A549 (cell line): Measurements from ENCODE around the gene CFAP99. TPM values are rescaled to one million over a fixed set of nuclear protein-coding genes. Genes with fewer than 3 reads are reported as not detected.

ENCODE experiments used
- ATAC-seq, 2 experiments: fragments of 200-7000 bp in 1 of 2; fragments of >200 bp in 1 of 2; cut with Nextera tagmentation in 1 of 2; cut with Tn5 transposase in 1 of 2; 3 replicates each; pipeline versions ENCODE4 v1.8.0 to v1.9.1; 2018 to 2020; ENCODE audit warnings: mild to moderate bottlenecking in 1 of 2, moderate library complexity in 1 of 2
- CTCF ChIA-PET: fragments of 300-600 bp; sonication (Branson Sonifier 250); formaldehyde crosslinking; extraction: SDS; loops from one replicate; lab custom pipeline; 2021; ENCODE audit warnings: antibody characterized with exemption, inconsistent platforms; lab: Yijun Ruan, JAX
- POLR2A ChIA-PET: fragments of 350-600 bp; formaldehyde crosslinking; extraction: SDS; loops from one replicate; lab custom pipeline; 2021; ENCODE audit warnings: antibody characterized with exemption, inconsistent platforms; lab: Yijun Ruan, JAX
- DNase-seq, 2 experiments: peaks; one replicate each; pipeline versions ENCODE4 v3.0.0 to v3.0.0-alpha.2; 2011 to 2016; ENCODE audit warnings: low read depth in 1 of 2, low spot score in 1 of 2
- FAIRE-seq: peaks from 2 replicates; lab custom pipeline; 2011; peaks lifted over from hg19 to GRCh38; lab: Jason Lieb, UNC
- H3K27ac ChIP-seq, 2 experiments: fragments of >200 bp; sonication (Bioruptor Twin); formaldehyde crosslinking; 3 replicates each; pipeline ENCODE4 v1.5.1; 2016 to 2017
- H3K4me1 ChIP-seq: fragments of >200 bp; sonication (Bioruptor Twin); formaldehyde crosslinking; 3 replicates; pipeline ENCODE4 v1.6.1; 2016
- H3K4me2 ChIP-seq: fragments of >200 bp; sonication (Bioruptor Twin); formaldehyde crosslinking; 3 replicates; pipeline ENCODE4 v1.6.1; 2016
- H3K4me3 ChIP-seq: fragments of >200 bp; sonication (Bioruptor Twin); formaldehyde crosslinking; 3 replicates; pipeline ENCODE4 v1.5.1; 2016
- H3K9me3 ChIP-seq: fragments of >200 bp; sonication (Bioruptor Twin); formaldehyde crosslinking; 3 replicates; pipeline ENCODE4 v1.6.1; 2016
- CBX2 ChIP-seq: fragments of 200-600 bp; sonication (generic); IDR thresholded peaks from 2 replicates; pipeline ENCODE4 v1.6.1; 2016; ENCODE audit warnings: low read depth, mild to moderate bottlenecking, borderline replicate concordance
- CEBPB ChIP-seq, 2 experiments: fragments of >200 bp in 1 of 2; sonication (Bioruptor Twin) in 1 of 2; formaldehyde crosslinking in 1 of 2; IDR thresholded peaks; 2 replicates each; pipeline ENCODE4 v1.6.1; 2012 to 2016
- CHD2 ChIP-seq: fragments of 150-350 bp; IDR thresholded peaks from 2 replicates; pipeline ENCODE4 v1.6.1; 2014; ENCODE audit warnings: low read length; ENCODE audit not compliant: partially characterized antibody
- CHD4 ChIP-seq: fragments of 200-600 bp; sonication (generic); IDR thresholded peaks from 2 replicates; pipeline ENCODE4 v1.6.1; 2016; ENCODE audit warnings: antibody characterized with exemption, mild to moderate bottlenecking, borderline replicate concordance
- EHF ChIP-seq: fragments of 250-450 bp; sonication (Bioruptor Pico); IDR thresholded peaks from 2 replicates; pipeline ENCODE4 v1.5.0; 2020; ENCODE audit warnings: mild to moderate bottlenecking
- FOSL2 ChIP-seq, 2 experiments: fragments of 450-650 bp in 1 of 2; fragments of >200 bp in 1 of 2; sonication (Bioruptor Twin) in 1 of 2; formaldehyde crosslinking; IDR thresholded peaks; 2 replicates each; pipeline versions ENCODE4 v1.5.0 to v1.6.1; 2016 to 2020; ENCODE audit warnings: mild to moderate bottlenecking in 1 of 2, moderate library complexity in 1 of 2
- HDAC2 ChIP-seq: fragments of 200-600 bp; sonication (generic); IDR thresholded peaks from 2 replicates; pipeline ENCODE4 v1.6.1; 2016
- HEYL ChIP-seq: fragments of 250-450 bp; sonication (Bioruptor Pico); IDR thresholded peaks from 2 replicates; pipeline ENCODE4 v1.8.0; 2021; ENCODE audit warnings: mild to moderate bottlenecking, moderate library complexity
- HOXA7 ChIP-seq: fragments of 250-450 bp; sonication (Bioruptor Pico); IDR thresholded peaks from 2 replicates; pipeline ENCODE4 v1.5.0; 2020; ENCODE audit warnings: mild to moderate bottlenecking, moderate library complexity
- HOXB5 ChIP-seq: fragments of 250-450 bp; sonication (Bioruptor Pico); IDR thresholded peaks from 2 replicates; pipeline ENCODE4 v1.5.0; 2020; ENCODE audit warnings: mild to moderate bottlenecking, moderate library complexity
- JUN ChIP-seq, 2 experiments: fragments of >200 bp; sonication (Bioruptor Twin); formaldehyde crosslinking; IDR thresholded peaks; 2 replicates in 1 of 2; 3 replicates in 1 of 2; pipeline ENCODE4 v1.6.1; 2016 to 2017
- MAZ ChIP-seq: fragments of 150-350 bp; IDR thresholded peaks from 2 replicates; pipeline ENCODE4 v1.6.1; 2014; ENCODE audit warnings: antibody characterized with exemption, low read depth, low read length, borderline replicate concordance
- POLR2A ChIP-seq: IDR thresholded peaks from 2 replicates; pipeline ENCODE4 v1.6.1; 2012; ENCODE audit warnings: mild to moderate bottlenecking, low read length
- RCOR1 ChIP-seq: fragments of 150-350 bp; IDR thresholded peaks from 2 replicates; pipeline ENCODE4 v1.6.1; 2014; ENCODE audit warnings: antibody characterized with exemption, low read length, low read depth
- RNF2 ChIP-seq: fragments of 200-600 bp; sonication (generic); IDR thresholded peaks from 2 replicates; pipeline ENCODE4 v1.6.1; 2016; ENCODE audit warnings: low read depth, mild to moderate bottlenecking, antibody characterized with exemption, moderate library complexity, borderline replicate concordance
- TP53 ChIP-seq: fragments of 250-450 bp; sonication (Bioruptor Pico); IDR thresholded peaks from 2 replicates; pipeline ENCODE4 v1.5.0; 2021; ENCODE audit warnings: mild to moderate bottlenecking, moderate library complexity
- ZC3H11A ChIP-seq: fragments of 450-650 bp; IDR thresholded peaks from 2 replicates; pipeline ENCODE4 v1.6.1; 2014; ENCODE audit warnings: antibody characterized with exemption, mild to moderate bottlenecking
- ZFP36 ChIP-seq: fragments of 450-650 bp; IDR thresholded peaks from 2 replicates; pipeline ENCODE4 v1.6.1; 2014; ENCODE audit warnings: borderline replicate concordance; ENCODE audit not compliant: partially characterized antibody
- WGBS: methylation state at CpG from one replicate; pipeline ENCODE4 v1.1.6; 2017; ENCODE audit errors: missing lambda C conversion rate; 5-methylcytosine and 5-hydroxymethylcytosine counted together
- polyA plus RNA-seq, 4 experiments: library from polyadenylated mRNA; depleted of rRNA in 3 of 4; stranded (reverse); fragments of >200 nt; fragmentation: RNase III in 1 of 4; extraction: RNeasy Plus Mini Kit Qiagen cat#74134 plus additional on column Dnase treatment in 1 of 4; gene quantifications; 2 replicates in 3 of 4; 3 replicates in 1 of 4; pipeline ENCODE4 v1.2.3, GENCODE V29; 2011 to 2017
- TF ChIP-seq, protein P1 (sequence below): fragments of 150-350 bp; IDR thresholded peaks from 2 replicates; pipeline ENCODE4 v1.6.1; 2014; ENCODE audit warnings: low read depth, mild to moderate bottlenecking, low read length
- TF ChIP-seq, protein P2 (sequence below): fragments of >200 bp; sonication (Bioruptor Twin); formaldehyde crosslinking; IDR thresholded peaks from 3 replicates; pipeline ENCODE4 v1.5.1; 2016
- TF ChIP-seq, protein P3 (sequence below): fragments of 450-650 bp; IDR thresholded peaks from 2 replicates; pipeline ENCODE4 v1.6.1; 2014; ENCODE audit warnings: antibody characterized with exemption
- TF ChIP-seq, protein P4 (sequence below): fragments of >200 bp; sonication (Bioruptor Twin); formaldehyde crosslinking; IDR thresholded peaks from 2 replicates; pipeline ENCODE4 v1.6.1; 2016

CFAP99 gene
- polyA plus RNA-seq, 2 of the 4 experiments (the other 2 are of a cell fraction), result 0.09 TPM; not detected in 1

DNA sequence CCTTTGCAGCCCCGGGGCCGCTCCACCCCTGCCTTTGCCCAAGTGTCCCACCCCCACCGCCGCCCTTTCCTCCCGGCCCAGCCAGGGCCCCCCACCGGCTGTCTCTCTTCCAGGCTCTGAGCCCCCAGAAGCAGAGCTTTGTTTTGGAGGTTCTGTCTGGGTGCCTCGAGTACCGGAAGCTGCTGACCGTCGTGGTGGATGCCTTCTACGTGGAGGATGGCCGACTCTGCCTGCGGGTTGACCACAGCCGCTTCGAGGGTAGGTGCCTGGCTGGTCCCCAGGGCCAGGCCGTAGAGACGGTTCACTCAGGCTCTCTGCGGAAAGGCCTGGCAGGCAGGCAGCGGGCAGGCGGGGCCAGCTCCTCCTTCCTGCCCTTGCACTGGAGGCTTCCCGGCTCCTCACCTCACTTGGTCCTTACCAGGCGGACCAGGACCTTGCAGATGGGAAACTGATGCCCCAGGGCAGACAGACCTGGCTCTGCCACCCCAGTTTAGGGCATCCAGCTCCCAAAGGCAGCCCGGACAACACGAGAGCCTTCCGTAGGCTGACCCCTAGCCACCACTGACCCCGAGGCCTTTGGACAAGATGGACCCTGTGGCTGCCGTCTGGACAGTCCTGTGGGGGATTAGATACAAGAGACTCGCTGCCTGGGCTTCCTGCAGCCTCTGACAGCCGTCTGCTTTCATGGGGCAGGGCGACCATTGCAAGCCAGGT, 18.2 kb downstream of the CFAP99 start:
- FAIRE-seq, result no peak
- H3K4me3 ChIP-seq, result no peak overlapping the region
- no peak for TF ChIP-seq HDAC2
- no peak for TF ChIP-seq CHD2
- TF ChIP-seq, protein P1, sequence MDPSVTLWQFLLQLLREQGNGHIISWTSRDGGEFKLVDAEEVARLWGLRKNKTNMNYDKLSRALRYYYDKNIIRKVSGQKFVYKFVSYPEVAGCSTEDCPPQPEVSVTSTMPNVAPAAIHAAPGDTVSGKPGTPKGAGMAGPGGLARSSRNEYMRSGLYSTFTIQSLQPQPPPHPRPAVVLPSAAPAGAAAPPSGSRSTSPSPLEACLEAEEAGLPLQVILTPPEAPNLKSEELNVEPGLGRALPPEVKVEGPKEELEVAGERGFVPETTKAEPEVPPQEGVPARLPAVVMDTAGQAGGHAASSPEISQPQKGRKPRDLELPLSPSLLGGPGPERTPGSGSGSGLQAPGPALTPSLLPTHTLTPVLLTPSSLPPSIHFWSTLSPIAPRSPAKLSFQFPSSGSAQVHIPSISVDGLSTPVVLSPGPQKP, result no peak
- TF ChIP-seq RNF2, result no peak
- TF ChIP-seq ZC3H11A, result no peak
- TF ChIP-seq FOSL2 (IDR thresholded peaks at IDR 0.05), result no peak
- no peak for TF ChIP-seq FOSL2 (CRISPR knock-in tag; IDR thresholded peaks at IDR 0.05)
- no peak for TF ChIP-seq MAZ
- no peak for TF ChIP-seq HOXB5 (CRISPR knock-in tag)
- no peak for TF ChIP-seq TP53 (CRISPR knock-in tag)
- no peak for TF ChIP-seq CEBPB (IDR thresholded peaks at IDR 0.05)
- no peak for TF ChIP-seq CHD4
- no peak for TF ChIP-seq CBX2
- TF ChIP-seq HOXA7 (CRISPR knock-in tag), result no peak
- TF ChIP-seq, protein P2, sequence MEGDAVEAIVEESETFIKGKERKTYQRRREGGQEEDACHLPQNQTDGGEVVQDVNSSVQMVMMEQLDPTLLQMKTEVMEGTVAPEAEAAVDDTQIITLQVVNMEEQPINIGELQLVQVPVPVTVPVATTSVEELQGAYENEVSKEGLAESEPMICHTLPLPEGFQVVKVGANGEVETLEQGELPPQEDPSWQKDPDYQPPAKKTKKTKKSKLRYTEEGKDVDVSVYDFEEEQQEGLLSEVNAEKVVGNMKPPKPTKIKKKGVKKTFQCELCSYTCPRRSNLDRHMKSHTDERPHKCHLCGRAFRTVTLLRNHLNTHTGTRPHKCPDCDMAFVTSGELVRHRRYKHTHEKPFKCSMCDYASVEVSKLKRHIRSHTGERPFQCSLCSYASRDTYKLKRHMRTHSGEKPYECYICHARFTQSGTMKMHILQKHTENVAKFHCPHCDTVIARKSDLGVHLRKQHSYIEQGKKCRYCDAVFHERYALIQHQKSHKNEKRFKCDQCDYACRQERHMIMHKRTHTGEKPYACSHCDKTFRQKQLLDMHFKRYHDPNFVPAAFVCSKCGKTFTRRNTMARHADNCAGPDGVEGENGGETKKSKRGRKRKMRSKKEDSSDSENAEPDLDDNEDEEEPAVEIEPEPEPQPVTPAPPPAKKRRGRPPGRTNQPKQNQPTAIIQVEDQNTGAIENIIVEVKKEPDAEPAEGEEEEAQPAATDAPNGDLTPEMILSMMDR, result no peak
- TF ChIP-seq POLR2A, result no peak
- no peak for TF ChIP-seq JUN (IDR thresholded peaks at IDR 0.05)
- H3K4me2 ChIP-seq, result no peak overlapping the region
- ChIA-PET POLR2A (interaction anchor here (0.8 kb wide), 1 partner anchor 24 kb away, joined by 3 read pairs; no protein-coding TSS in a partner anchor), CTCF (interaction anchor here (0.9 to 2.1 kb wide), 7 partner anchors 9 to 448 kb away, joined by 3 to 7 read pairs (median 4); no protein-coding TSS in a partner anchor)
- DNase-seq, result no peak
- 0 out of 3 replicates have a peak, but pooled peaks cover 1% of the 10 kb centered on the region for H3K4me1 ChIP-seq
- WGBS, result 85% methylated on average over 7 of the region's 30 CpGs
- H3K27ac ChIP-seq, result no peak overlapping the region
- 0 out of 6 replicates have a peak, but pooled peaks of 1 of the 2 experiments have one; percentile 8 for ATAC-seq
- no peaks in the 10 kb centered on the region for H3K9me3 ChIP-seq

DNA sequence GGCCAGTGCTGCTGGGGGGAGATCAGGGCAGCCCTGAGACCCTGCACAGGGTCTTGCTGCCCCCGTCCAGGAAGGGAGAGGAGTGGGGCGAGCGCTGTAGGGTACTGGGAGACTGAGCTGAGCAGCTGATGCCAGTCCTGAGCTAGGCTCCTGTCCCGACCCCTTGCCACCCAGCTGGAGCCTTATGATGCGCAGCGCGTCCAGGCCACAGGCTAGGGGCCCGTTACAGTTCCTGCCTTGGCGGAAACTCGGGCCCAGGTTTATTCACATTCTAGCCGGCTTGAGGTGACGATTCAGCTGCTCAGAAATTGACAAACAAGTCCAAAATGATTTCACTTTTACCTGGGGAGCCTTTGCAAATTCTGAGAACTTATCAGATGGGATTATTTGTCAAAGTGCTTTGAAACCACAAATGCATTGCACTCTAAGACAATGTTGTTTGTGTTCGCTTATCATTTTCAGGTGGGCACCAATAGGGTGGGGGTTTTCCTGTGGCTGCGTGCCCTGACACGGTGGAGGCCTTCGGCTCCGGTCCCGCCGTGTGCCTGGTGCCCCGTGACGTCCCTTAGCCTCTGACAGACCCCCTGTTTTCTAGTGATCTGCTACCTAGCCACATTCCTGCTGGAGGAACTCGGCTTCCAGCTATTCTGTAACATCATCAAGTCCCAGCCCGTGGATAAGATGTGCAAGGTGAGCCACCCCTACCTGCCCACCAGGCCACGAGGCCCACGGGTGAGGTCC, 18.9 kb downstream of the CFAP99 start:
- TF ChIP-seq ZFP36, result no peak
- TF ChIP-seq, protein P3, sequence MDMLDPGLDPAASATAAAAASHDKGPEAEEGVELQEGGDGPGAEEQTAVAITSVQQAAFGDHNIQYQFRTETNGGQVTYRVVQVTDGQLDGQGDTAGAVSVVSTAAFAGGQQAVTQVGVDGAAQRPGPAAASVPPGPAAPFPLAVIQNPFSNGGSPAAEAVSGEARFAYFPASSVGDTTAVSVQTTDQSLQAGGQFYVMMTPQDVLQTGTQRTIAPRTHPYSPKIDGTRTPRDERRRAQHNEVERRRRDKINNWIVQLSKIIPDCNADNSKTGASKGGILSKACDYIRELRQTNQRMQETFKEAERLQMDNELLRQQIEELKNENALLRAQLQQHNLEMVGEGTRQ, result no peak
- no peak for TF ChIP-seq TP53 (CRISPR knock-in tag)
- no peak for TF ChIP-seq EHF (CRISPR knock-in tag)
- TF ChIP-seq, protein P4, sequence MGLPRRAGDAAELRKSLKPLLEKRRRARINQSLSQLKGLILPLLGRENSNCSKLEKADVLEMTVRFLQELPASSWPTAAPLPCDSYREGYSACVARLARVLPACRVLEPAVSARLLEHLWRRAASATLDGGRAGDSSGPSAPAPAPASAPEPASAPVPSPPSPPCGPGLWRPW, result no peak
- no peak for TF ChIP-seq HEYL (CRISPR knock-in tag)
- TF ChIP-seq RCOR1, result no peak
- Histone ChIP-seq H3K4me2 (no peak overlapping the region), H3K27ac (no peak overlapping the region), H3K4me1 (0 out of 3 replicates have a peak, but pooled peaks cover 3% of the 10 kb centered on the region), H3K4me3 (no peak overlapping the region), H3K9me3 (no peaks in the 10 kb centered on the region)
- DNase-seq, result no peak
- FAIRE-seq, result no peak
- 82% methylated on average over 24 of the region's 25 CpGs for WGBS
- CTCF ChIA-PET, result interaction anchor here (0.6 to 2.5 kb wide), 4 partner anchors 14 to 83 kb away, joined by 5 to 6 read pairs (median 5); no protein-coding TSS in a partner anchor
- POLR2A ChIA-PET, result no interaction called here
- ATAC-seq, result no peak
